Measurements from ENCODE around the gene SERPINB10. TPM values are rescaled to one million over a fixed set of nuclear protein-coding genes. Genes with fewer than 3 reads are reported as not detected.
A peak's percentile ranks its signal among the peaks of the same experiment; 100 is the strongest.

Gene SERPINB10
- total and polyA plus RNA-seq, 2 experiments from 2014 or later: 0.93 TPM; not detected in 1

DNA sequence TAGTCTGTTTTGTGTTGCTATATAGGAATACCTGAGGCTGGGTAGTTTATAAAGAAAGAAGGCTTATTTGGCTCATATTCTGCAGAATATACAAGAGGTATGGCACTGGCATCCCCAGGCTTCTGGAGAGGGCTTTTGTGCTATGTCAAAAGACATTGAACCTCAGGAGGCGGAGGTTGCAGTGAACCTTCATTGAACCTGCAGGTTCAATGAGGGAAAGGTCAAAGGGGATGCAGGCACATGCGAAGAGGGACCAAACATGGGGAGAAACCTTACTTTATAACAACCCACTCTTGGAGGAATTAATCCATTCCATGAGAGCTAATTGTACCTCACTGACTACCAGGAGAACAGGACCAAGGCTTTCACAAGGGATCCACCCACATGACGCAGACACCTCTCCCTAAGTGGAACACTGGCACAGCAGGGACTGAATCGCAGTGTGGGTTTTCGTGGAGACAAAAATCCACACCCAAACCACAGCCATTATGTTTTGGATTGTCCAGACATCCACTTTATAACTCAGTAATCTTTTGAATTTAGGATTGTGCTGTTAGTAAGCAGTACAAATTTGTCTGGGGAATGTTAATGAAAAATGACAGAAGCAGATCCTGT, 58.1 kb downstream of the SERPINB10 start:
- TF ChIP-seq CTCF (IDR thresholded peaks at IDR 0.05; ENCODE audit: poor library complexity) (no peak), EZH2phosphoT487 (IDR thresholded peaks at IDR 0.05; ENCODE audit: low read depth, severe bottlenecking, unreplicated experiment) (no peak), EZH2 (IDR thresholded peaks at IDR 0.05; ENCODE audit: borderline replicate concordance) (no peak)
- no peaks in the 10 kb centered on the region for H3K9me3 ChIP-seq (ENCODE audit: low read depth)
- H4K20me1 ChIP-seq (ENCODE audit: insufficient read depth, poor library complexity, severe bottlenecking): no peaks in the 10 kb centered on the region
- WGBS (ENCODE audit: low lambda C conversion rate, missing lambda C conversion rate): 76% methylated on average over 5 of the region's 5 CpGs
- H3K9me2 ChIP-seq (replicated peaks; ENCODE audit: insufficient read depth): no peaks in the 10 kb centered on the region
- H3K27me3 ChIP-seq: no peaks in the 10 kb centered on the region
- H3K27ac ChIP-seq: no peak overlapping the region
- DNase-seq (ENCODE audit: low spot score): no peak
- H2AFZ ChIP-seq: no peak overlapping the region
- H3K79me2 ChIP-seq: no peaks in the 10 kb centered on the region
- H3K4me3 ChIP-seq: no peak overlapping the region
- no peak overlapping the region for H3K4me2 ChIP-seq
- H3K36me3 ChIP-seq (replicated peaks; ENCODE audit: insufficient read depth, low read depth): no peaks in the 10 kb centered on the region
- H3K4me1 ChIP-seq (ENCODE audit: insufficient read depth): peaks cover 5% of the 10 kb centered on the region

DNA sequence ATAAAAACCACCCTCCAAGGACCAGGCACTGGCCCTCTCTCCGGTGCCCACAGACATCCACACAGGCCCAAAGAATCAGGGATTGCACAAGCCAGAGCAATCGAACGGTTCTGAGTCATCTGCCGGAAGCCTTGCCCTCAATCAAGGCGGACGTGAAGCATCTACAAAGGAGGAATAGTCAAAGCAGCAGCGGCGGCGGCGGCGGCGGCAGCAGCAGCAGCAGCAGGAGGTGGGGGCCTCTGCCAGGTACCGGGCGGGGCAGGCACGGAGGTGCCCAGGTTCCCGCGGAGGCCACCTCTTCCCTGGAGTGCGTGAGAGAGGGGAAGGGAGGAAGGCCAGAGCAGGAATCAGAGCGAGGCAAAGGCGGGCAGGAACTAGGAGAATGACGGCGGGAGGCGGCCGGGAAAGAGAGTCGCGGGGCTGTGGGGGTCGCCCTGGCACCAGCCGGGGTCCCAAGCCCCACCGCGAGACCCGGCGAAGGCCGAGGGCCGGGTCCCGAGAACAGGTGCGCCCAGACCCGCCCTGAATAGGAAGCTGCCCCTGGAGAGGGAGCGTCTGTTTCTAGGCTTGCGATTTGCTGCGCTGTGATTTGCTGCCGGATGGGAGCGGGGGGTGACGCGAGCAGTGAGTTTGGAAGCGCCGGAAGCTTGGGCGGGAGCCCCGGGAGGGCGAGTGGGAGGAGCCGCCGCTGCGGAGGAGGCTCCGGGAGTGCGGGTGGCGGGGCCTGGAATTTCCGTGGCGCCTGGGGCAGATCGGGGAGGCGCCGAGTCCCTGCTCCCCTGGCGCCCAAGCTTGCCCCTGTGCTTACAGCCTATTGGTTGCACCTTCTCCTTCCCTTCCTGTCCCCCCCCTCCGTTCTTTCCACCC, 62.4 kb downstream of the SERPINB10 start, which contains the start of gene SERPINB8:
Gene SERPINB8, plus strand, starts transcription at position 140 of the 867 bp plus-strand sequence. CDS start 8,228 bp downstream, outside the sequence.
- peaks cover 5% of the 10 kb centered on the region for H3K4me1 ChIP-seq (ENCODE audit: insufficient read depth)
- DNase-seq (ENCODE audit: low spot score): peak; percentile 96
- no peaks in the 10 kb centered on the region for H3K27me3 ChIP-seq
- peak within 1 kb of the TSS; percentile 61 for H2AFZ ChIP-seq
- no peaks in the 10 kb centered on the region for H3K9me3 ChIP-seq (ENCODE audit: low read depth)
- H3K9me2 ChIP-seq (replicated peaks; ENCODE audit: insufficient read depth): no peaks in the 10 kb centered on the region
- TF ChIP-seq EZH2 (IDR thresholded peaks at IDR 0.05; ENCODE audit: borderline replicate concordance): no peak
- TF ChIP-seq CTCF (IDR thresholded peaks at IDR 0.05; ENCODE audit: poor library complexity): no peak
- TF ChIP-seq EZH2phosphoT487 (IDR thresholded peaks at IDR 0.05; ENCODE audit: low read depth, severe bottlenecking, unreplicated experiment): no peak
- H4K20me1 ChIP-seq (ENCODE audit: insufficient read depth, poor library complexity, severe bottlenecking): no peaks in the 10 kb centered on the region
- H3K27ac ChIP-seq: peak within 1 kb of the TSS; percentile 98
- peak within 1 kb of the TSS; percentile 50 for H3K4me3 ChIP-seq
- peak within 1 kb of the TSS; percentile 77 for H3K4me2 ChIP-seq
- under 1% methylated on average over 49 of the region's 62 CpGs for WGBS (ENCODE audit: low lambda C conversion rate, missing lambda C conversion rate)
- H3K79me2 ChIP-seq: peaks cover 5% of the 10 kb centered on the region
- no peaks in the 10 kb centered on the region for H3K36me3 ChIP-seq (replicated peaks; ENCODE audit: insufficient read depth, low read depth)

DNA sequence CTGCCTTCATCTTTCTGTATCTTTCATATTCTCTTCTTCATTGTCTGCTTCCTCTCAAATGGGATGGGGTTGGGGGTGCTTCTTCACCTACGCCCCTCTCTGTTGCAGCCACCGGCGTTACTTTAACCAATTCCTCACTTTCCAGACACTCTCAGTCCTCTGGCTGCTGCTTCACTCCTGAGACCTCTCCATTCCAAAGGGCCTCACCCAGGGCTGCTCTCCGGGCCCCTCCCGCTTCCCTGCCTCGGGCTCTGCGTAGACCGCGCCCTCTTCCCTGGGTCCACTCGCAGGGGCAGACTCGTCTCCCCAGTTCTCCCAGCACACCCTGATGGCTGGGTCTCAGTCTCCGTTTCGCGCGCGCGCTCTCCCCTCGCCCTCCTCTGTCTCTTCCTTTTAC, 63.0 kb downstream of the SERPINB10 start:
- Histone ChIP-seq H3K9me3 (ENCODE audit: low read depth) (no peaks in the 10 kb centered on the region), H3K36me3 (replicated peaks; ENCODE audit: insufficient read depth, low read depth) (no peaks in the 10 kb centered on the region), H3K4me1 (ENCODE audit: insufficient read depth) (peaks cover 5% of the 10 kb centered on the region), H4K20me1 (ENCODE audit: insufficient read depth, poor library complexity, severe bottlenecking) (no peaks in the 10 kb centered on the region), H3K4me3 (peak overlapping the region; percentile 27), H3K79me2 (peaks cover 5% of the 10 kb centered on the region), H2AFZ (peak overlapping the region; percentile 61), H3K4me2 (peak overlapping the region; percentile 77), H3K27ac (peak overlapping the region; percentile 98), H3K27me3 (no peaks in the 10 kb centered on the region), H3K9me2 (replicated peaks; ENCODE audit: insufficient read depth) (no peaks in the 10 kb centered on the region)
- TF ChIP-seq CTCF (IDR thresholded peaks at IDR 0.05; ENCODE audit: poor library complexity) (no peak), EZH2phosphoT487 (IDR thresholded peaks at IDR 0.05; ENCODE audit: low read depth, severe bottlenecking, unreplicated experiment) (no peak), EZH2 (IDR thresholded peaks at IDR 0.05; ENCODE audit: borderline replicate concordance) (no peak)
- peak; percentile 78 for DNase-seq (ENCODE audit: low spot score)
- WGBS (ENCODE audit: low lambda C conversion rate, missing lambda C conversion rate): 10% methylated on average over 18 of the region's 18 CpGs

Data from hepatocyte (in vitro differentiated cells).